GM13976 (cell line): ENCODE data around the gene ATP11A.

Experiments
- DNase-seq: peaks from one replicate; pipeline ENCODE4 v3.0.0; 2012; ENCODE audit warnings: low spot score
- in situ Hi-C: fragments of 300-500 bp; cut with MboI; formaldehyde crosslinking; loops from one replicate; pipeline ENCODE4 v1.12.0; 2022; ENCODE audit warnings: low sequenced_read_pairs, mixed read lengths, inconsistent platforms; ENCODE audit not compliant: unreplicated experiment
- TF ChIP-seq, protein P1 (sequence below): IDR thresholded peaks from 2 replicates; pipeline ENCODE4 v1.5.1; 2012; ENCODE audit warnings: borderline replicate concordance, mild to moderate bottlenecking; ENCODE audit not compliant: insufficient read depth; ENCODE audit errors: extremely low read depth, missing control alignments, control extremely low read depth

The ATP11A gene

DNA sequence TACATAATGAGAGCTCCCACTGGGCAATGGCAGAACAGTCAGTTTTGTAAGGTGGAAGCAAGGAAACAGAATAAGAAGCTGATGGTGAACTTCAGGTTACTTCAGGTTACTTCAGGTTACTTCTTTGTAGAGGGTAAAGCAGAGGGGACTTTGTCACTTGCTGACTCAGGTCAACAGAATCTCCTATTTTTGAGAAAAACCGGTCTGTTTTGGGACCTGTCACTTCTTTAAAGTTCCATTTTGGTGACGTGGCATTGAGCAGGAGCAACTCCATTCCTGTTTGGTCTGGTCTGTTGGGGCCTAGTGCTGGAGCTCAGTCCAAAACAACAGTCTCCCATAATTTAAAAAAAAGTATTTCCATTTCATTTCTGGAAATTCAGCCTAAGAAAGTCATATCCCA is 29.7 kb downstream of the ATP11A start:
- TF ChIP-seq, protein P1, sequence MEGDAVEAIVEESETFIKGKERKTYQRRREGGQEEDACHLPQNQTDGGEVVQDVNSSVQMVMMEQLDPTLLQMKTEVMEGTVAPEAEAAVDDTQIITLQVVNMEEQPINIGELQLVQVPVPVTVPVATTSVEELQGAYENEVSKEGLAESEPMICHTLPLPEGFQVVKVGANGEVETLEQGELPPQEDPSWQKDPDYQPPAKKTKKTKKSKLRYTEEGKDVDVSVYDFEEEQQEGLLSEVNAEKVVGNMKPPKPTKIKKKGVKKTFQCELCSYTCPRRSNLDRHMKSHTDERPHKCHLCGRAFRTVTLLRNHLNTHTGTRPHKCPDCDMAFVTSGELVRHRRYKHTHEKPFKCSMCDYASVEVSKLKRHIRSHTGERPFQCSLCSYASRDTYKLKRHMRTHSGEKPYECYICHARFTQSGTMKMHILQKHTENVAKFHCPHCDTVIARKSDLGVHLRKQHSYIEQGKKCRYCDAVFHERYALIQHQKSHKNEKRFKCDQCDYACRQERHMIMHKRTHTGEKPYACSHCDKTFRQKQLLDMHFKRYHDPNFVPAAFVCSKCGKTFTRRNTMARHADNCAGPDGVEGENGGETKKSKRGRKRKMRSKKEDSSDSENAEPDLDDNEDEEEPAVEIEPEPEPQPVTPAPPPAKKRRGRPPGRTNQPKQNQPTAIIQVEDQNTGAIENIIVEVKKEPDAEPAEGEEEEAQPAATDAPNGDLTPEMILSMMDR = no peak
- in situ Hi-C loops = no loop called here
- DNase-seq = no peak

DNA sequence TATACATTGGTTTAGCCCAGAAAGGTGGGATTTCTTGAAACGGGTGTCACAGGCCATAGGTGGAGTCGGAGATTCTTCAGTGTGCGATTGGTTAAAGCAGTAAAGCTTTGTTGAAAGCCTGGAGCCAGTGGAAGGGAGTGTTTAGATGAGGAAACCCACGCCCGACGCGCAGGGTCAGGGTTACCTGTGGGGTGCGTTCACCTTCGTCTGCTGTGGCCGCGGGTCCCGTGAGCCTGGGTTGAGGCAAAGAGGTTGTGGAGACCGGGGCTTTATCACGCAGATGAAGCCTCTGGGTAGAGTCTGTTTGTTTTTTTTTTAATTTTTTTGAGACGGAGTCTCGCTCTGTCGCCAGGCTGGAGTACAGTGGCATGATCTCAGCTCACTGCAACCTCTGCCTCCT is 30.4 kb downstream of the ATP11A start:
- in situ Hi-C loops = no loop called here
- TF ChIP-seq, protein P1 = no peak
- no peak for DNase-seq

DNA sequence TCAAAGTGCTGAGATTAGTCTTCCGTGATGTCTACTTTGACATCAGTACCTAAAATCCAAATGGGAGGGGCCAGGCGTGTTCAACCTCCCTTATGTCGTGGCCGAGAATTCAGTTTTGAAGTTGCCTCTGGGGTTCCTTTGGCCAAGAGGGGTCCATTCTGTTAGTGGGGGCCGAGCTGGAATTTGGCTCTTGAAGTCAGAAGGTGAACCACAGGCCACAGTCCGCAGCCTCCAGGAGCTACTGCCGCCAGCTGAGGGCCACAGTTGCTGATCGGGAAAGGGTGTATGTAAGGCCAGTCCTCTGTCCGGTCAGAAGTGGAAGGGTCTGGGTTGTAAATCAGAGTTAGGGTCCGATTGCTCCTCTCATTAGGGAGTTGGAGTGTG is 31.0 kb downstream of the ATP11A start:
- in situ Hi-C loops = no loop called here
- TF ChIP-seq, protein P1 = no peak
- DNase-seq = no peak

DNA sequence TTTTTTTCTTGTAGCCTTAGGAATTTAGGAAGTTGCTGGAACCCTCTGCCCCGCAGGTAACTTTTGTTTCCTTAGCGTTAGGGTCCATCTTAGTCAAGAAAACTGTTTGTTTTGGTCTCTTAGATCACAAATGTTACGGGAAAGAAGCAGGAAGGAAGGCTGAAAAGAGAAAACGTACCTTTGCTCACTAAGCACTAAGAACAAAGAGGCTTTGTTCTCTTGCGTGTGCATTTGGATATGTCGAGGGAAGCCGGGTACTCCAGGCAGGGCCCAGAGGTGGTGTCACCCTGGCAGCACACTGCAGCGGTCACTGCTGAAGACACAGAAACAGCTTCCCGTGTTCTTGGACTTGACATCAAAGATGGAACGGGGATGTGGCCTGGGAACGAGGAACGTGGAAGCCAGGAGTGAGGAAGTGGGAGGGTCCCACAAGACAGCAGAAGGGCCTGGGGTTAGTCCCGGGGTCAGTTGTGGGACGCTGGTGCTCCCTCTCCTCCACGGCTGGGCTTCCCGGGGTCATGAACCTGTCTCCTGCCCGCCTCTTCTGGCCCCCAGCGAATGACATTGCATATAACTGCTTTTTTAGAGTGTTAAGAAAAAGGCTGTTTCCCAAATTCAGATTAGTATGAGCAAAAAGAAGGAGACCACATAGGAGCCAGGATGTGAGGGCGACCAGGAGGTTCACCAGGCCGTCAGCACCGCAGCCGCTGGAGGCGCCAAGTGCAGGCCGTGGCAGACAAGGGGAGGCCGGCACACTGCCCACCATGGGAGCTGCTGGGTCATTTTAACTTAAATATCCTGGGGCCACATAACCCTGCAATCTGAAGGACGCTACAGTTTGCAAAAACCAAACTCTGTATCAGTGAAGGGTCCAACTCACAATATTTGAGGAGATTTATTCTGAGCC is 31.6 kb downstream of the ATP11A start:
- in situ Hi-C loops = no loop called here
- TF ChIP-seq, protein P1 = no peak
- DNase-seq = no peak

DNA sequence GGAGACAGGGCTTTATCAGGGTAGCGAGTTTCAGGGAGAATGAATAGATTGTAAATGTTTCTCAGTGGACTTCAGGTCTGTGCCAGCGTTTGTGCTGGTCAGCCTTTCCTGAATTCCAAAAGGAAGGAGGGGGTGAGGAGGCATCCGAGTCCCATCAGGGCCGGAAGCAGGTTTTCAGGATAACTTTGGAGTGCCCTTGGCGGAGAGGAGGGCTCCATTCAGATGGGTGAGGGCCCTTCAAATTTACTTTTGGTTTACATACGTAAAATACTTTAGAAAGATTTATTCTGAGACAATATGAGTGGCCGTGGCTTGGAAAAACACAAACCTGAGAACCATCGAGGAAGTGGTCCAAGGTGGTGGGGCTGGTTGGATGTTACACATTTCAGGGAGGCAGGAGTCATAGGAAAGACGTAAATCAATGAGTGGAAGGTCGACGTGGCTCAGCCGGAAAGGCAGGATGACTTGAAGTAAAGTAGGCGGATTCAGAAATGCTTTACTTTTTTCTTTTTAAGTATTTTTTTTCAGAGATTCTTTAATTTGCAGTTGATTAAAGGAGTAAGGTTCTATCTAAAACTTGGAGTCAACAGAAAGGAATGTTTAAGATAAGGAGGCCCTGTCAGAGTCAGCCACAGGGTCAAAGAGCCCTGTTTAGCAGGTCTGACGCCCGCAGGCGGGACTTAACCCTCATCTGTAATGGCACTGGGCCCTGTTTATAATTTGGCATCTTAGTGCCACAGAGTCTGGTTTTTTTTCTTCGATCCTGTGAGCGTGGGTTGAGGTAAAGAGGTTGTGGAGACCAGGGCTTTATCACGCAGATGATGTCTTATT is 32.8 kb downstream of the ATP11A start:
- DNase-seq = no peak
- TF ChIP-seq, protein P1 = no peak
- in situ Hi-C loops = no loop called here

DNA sequence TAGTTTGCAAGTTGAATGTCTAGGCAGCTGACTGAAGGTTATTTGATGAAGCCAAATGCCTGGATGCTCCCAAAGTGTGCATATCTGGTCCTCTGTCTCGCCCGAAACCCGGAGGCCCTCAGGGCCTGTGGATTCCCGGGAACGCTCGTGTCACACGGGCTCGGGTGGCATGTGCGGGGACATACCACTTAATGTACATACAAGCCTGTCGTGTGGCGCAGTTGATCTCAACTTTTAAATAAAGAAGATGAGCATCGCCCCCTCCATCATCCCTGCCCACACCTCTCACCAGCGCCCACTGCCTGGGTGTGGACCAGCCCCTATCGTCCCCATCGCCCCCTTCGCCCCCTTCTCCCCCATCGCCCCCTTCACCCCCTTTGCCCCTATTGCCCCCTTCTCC is 33.9 kb downstream of the ATP11A start:
- in situ Hi-C loops = no loop called here
- TF ChIP-seq, protein P1 = no peak

More for the DNA sequence above, 33.9 kb downstream of the ATP11A start:
- no peak for DNase-seq
